MV-4-11 (cell line): ENCODE measurements around the gene RHOG.
"Not testable (repeated sequence)": the region's sequence is repeated elsewhere in the genome, so short reads cannot be mapped to it uniquely, and the experiment has no call there.

Experiments
- DNase-seq: peaks from one replicate; lab custom pipeline; 2025; lab: John Stamatoyannopoulos, UW

The RHOG gene

GRCh38 chr11:3834349-3834663, 6.5 kb downstream of the RHOG start:
- DNase-seq, result no peak

GRCh38 chr11:3833449-3833848, 7.3 kb downstream of the RHOG start:
- DNase-seq, result no peak

- no peak for DNase-seq
Measured at GRCh38 chr11:3832816-3833215, 7.9 kb downstream of the RHOG start.

- peak; percentile 14 for DNase-seq
Measured at GRCh38 chr11:3831378-3832239, 9.2 kb downstream of the RHOG start.

- DNase-seq, result peak; percentile 21
Measured at GRCh38 chr11:3830730-3831129, 10.0 kb downstream of the RHOG start.

DNA sequence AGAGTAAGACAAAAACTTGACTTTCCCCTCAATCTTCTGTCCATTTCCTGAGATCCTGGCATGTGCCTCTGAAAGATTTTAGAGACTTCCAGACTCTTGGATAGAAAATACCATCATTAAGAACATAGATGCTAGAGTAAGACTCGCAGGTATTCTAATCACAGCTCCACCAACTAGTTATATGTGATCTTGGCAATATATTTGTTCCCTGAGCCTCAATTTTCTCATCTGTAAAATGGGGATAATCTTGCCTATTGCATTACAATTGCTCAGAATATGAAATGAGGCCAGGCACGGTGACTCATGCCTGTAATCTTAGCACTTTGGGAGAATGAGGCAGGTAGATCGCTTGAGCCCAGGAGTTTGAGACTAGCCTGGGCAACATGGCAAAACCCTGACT, 10.7 kb downstream of the RHOG start:
- no peak for DNase-seq

DNA sequence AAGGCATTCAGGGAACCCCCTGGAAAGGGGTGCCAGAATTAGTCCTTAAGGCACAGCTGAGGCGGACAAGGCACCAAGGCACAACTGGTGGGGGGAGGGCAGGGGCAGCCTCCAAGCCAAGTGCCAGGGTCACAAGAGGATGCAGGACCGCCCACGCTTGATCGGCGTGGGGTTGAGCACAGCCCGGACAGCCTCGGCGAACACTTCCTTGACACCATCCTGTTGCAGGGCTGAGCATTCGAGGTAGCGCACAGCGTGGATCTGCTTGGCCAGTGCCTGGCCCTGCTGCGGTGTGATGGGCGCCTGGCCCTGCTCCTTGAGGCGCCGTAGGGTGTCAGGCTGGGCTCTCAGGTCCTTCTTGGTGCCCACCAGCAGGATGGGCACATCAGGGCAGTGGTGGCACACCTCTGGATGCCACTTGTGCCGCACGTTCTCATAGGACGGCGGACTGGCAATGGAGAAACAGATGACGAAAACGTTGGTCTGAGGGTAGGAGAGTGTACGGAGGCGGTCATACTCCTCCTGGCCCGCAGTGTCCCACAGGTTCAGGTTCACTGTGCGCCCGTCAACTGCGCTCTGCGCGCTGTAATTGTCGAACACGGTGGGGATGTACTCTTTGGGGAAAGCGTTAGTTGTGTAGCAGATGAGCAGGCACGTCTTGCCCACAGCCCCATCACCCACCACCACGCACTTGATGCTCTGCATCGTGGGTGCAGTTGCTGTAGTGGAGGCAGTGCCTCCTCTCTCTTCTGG, 13.1 kb downstream of the RHOG start:
- no peak for DNase-seq

GRCh38 chr11:3826721-3827120, 14.0 kb downstream of the RHOG start:
- no peak for DNase-seq

DNA sequence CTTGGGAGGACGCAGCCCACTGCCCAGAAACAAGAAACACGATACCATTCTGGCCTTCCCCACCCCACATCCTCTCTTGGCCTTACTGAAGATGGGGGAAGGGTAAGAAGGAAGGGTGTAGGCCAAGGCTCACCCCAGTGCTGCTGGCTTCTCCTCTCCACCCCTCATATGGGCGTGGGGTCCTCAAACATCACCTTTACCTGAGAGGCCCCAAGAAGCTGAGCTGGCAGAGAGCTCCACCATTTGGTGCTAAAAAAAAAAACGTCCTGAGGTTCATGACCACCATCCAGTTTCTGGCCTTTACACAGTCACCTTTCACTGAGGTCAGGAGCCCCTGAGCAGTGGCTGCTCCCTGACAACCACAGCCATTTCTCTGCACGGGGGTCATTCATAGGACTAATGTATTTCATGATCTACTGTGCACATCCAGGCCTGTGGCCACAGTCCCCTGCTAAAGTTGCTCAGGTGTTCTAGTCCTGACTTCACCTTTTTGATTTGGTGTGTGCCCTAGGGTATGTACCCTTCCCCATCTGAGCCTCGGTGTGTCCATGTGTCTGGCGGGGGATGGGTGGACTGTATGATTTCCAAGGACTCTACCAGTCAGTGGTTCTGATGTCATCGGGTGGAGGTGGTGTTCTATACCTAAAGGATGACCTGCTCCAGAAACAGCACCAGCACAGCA, 15.1 kb downstream of the RHOG start:
- peak; percentile 10 for DNase-seq

GRCh38 chr11:3824714-3825472, 15.9 kb downstream of the RHOG start:
- peak; percentile 81 for DNase-seq

GRCh38 chr11:3823762-3824506, 16.8 kb downstream of the RHOG start:
- DNase-seq, result no peak

DNA sequence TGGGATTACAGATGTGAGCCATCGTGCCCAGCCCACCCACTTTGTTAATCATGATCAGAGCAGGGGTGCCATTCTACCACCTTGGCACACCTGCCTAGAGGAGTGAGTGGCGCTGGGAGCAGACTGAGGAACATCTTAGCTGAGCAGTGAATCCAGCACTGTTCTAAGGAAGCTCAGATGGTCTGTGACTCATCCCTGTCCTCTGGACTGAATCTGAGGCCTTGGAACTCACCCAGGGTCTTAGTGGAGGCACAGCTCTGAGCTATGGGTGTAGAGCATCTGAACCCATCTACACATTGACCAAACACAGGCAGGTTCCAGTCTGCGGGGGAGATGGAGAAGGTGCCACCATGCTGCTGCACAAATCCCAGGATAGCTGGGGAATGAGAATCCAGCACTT, 17.5 kb downstream of the RHOG start:
- peak; percentile 15 for DNase-seq

- no peak for DNase-seq
Measured at GRCh38 chr11:3822312-3822711, 18.4 kb downstream of the RHOG start.

GRCh38 chr11:3820971-3821370, 19.8 kb downstream of the RHOG start:
- no peak for DNase-seq

DNA sequence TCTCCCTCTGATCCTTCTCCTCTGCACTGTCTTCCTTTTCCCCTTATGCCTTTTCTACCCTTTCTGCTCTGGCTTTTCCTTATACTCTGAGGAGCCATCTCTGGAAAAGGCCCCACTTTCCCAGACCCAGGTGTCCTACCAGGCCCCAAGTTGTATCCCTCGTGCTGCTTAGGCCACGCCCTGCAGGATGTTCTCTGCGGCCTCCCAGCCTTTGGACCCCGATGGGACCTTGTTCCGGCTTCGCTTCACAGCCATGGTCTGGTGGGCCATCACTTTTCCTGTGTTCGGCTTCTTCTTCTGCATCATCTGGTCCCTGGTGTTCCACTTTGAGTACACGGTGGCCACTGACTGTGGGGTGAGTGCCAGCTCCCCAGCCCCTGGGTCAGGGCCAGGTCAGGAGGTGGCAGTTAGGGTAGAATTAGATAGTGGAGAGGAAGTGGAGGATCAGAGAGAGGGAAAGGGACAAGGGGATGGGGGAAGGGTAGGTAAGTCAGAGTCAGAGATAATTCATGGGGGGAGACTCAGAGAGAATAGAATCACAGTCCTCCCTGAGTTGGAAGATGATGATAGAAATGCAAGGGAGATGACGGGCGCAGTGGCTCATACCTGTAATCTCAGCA, 23.5 kb downstream of the RHOG start:
- DNase-seq, result peak; percentile 64

- DNase-seq, result no peak
Measured at GRCh38 chr11:3816673-3817072, 24.1 kb downstream of the RHOG start.

GRCh38 chr11:3815845-3816244, 24.9 kb downstream of the RHOG start:
- no peak for DNase-seq

DNA sequence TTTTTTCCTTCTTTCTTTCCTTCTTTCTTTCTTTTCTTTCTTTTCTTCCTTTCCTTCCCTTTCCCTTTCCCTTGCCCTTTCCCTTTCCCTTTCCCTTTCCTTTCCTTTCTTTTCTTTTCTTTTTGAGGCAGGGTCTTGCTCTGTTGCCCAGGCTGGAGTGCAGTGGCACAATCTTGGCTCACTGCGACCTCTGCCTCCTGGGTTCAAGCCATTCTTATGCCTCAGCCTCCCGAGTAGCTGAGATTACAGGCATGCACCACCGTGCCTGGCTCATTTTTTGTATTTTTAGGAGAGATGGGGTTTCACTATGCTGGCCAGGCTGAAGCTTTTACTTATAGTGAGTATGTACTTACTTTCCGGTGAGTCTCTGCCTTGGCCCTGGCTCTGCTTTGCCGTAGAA, 25.9 kb downstream of the RHOG start:
- not testable (repeated sequence) for DNase-seq

- no peak for DNase-seq
Measured at GRCh38 chr11:3810951-3811350, 29.8 kb downstream of the RHOG start.

- no peak for DNase-seq
Measured at GRCh38 chr11:3810446-3810845, 30.3 kb downstream of the RHOG start.

DNA sequence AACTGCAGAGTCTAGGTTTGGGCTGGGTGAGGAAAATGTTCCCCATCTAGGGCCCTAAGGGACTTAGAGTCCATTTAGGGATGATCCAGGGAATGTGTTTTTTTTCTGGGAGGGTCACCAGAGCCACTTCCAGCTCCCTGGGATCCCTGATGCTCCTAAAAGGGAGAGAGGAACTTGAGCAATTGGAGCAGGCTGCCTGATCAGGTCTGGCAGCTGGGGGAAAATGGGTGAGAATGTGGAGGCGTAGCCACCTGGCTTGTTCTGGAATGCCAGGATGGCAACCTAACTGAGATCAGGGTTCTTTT, 31.2 kb downstream of the RHOG start:
- no peak for DNase-seq
